Cardiac muscle cell (in vitro differentiated cells and primary cell): ENCODE measurements around the gene CCDC149. TPM values are rescaled to one million over a fixed set of nuclear protein-coding genes. Genes with fewer than 3 reads are reported as not detected.

ENCODE experiments used
- DNase-seq, 2 donors: peaks; one replicate each; pipeline versions ENCODE4 v3.0.0 to v3.0.0-alpha.2; 2010 to 2017; ENCODE audit warnings: low read depth in 1 of 2, low spot score in 1 of 2
- H3K27ac ChIP-seq: fragments of 200-600 bp; sonication (generic); 2 replicates; pipeline ENCODE4 v1.5.1; 2016
- H3K27me3 ChIP-seq: fragments of 200-600 bp; sonication (generic); 2 replicates; pipeline ENCODE4 v1.6.0; 2016; ENCODE audit warnings: control low read depth
- H3K36me3 ChIP-seq: fragments of 200-600 bp; sonication (generic); 2 replicates; pipeline ENCODE4 v1.5.1; 2016; ENCODE audit warnings: control low read depth
- H3K4me1 ChIP-seq: fragments of 200-600 bp; sonication (generic); 2 replicates; pipeline ENCODE4 v1.8.1; 2017; ENCODE audit warnings: low read depth, mild to moderate bottlenecking, mixed run types
- H3K4me3 ChIP-seq: fragments of 200-600 bp; sonication (generic); 2 replicates; pipeline ENCODE4 v1.5.1; 2016; ENCODE audit warnings: mild to moderate bottlenecking
- H3K9me3 ChIP-seq: fragments of 200-600 bp; sonication (generic); 2 replicates; pipeline ENCODE4 v1.5.1; 2017; ENCODE audit warnings: low read depth, mild to moderate bottlenecking, control low read depth
- polyA plus RNA-seq: library from polyadenylated mRNA; unstranded; fragments of >200 nt; fragmentation: Nextera tagmentation; extraction: Ambion mirVana; gene quantifications from 2 replicates; pipeline ENCODE4 v1.2.1, GENCODE V29; 2016
- total RNA-seq: library from RNA; depleted of rRNA; stranded (reverse); fragments of >200 nt; gene quantifications from 2 replicates; pipeline ENCODE4 v1.2.3, GENCODE V29; 2016
- TF ChIP-seq, protein P1 (sequence below): IDR thresholded peaks from 2 replicates; pipeline ENCODE4 v1.5.1; 2012; ENCODE audit warnings: low read depth, mild to moderate bottlenecking, low read length

Gene CCDC149
- total and polyA plus RNA-seq, 2 experiments from 2014 or later: 4.2 to 7.0 TPM

DNA sequence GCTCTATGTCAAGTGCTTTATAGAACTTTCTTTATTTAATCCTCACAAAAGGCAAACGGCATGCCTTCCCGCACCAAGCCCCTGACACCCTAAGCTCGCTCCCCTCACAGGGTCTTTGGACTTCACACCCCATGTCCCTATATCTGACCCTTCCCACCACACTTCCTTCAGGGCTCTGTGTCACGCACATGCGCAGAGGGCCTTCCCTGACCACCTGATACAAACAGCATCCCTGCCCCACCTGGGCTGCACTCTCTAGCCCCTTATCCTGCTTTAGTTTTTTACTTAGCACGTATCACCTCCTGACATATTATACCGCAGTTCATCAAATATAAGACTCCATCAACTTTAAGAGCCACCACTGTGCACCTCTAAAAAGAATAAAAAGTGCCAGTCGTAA, 67.7 kb downstream of the CCDC149 start:
- no peak for DNase-seq
- no peaks in the 10 kb centered on the region for H3K9me3 ChIP-seq
- TF ChIP-seq, protein P1, sequence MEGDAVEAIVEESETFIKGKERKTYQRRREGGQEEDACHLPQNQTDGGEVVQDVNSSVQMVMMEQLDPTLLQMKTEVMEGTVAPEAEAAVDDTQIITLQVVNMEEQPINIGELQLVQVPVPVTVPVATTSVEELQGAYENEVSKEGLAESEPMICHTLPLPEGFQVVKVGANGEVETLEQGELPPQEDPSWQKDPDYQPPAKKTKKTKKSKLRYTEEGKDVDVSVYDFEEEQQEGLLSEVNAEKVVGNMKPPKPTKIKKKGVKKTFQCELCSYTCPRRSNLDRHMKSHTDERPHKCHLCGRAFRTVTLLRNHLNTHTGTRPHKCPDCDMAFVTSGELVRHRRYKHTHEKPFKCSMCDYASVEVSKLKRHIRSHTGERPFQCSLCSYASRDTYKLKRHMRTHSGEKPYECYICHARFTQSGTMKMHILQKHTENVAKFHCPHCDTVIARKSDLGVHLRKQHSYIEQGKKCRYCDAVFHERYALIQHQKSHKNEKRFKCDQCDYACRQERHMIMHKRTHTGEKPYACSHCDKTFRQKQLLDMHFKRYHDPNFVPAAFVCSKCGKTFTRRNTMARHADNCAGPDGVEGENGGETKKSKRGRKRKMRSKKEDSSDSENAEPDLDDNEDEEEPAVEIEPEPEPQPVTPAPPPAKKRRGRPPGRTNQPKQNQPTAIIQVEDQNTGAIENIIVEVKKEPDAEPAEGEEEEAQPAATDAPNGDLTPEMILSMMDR: no peak
- no peak overlapping the region for H3K4me3 ChIP-seq
- H3K4me1 ChIP-seq: no peaks in the 10 kb centered on the region
- no peaks in the 10 kb centered on the region for H3K36me3 ChIP-seq
- no peaks in the 10 kb centered on the region for H3K27me3 ChIP-seq
- no peak overlapping the region for H3K27ac ChIP-seq

DNA sequence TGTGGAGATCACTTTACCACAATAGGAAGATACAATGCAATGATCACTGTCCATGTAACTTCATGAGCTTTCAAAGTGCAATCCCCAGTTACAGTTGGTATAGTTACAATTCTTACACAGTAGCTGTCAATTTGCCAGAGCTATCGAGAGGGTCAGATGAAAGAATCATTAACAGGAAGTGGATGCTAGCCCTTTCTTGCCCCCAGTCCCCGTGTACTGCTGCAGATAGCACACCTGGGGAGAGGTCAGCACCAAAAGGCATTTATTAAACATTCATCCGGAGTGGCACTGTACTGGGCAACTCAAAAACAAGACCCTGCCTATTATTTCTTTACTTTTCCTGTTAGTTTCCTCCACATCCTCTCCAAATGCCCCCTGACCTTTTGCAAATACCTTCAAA, 69.7 kb downstream of the CCDC149 start:
- H3K9me3 ChIP-seq: no peaks in the 10 kb centered on the region
- no peaks in the 10 kb centered on the region for H3K27me3 ChIP-seq
- TF ChIP-seq, protein P1: no peak
- DNase-seq: no peak
- H3K36me3 ChIP-seq: no peaks in the 10 kb centered on the region
- no peaks in the 10 kb centered on the region for H3K4me1 ChIP-seq
- H3K27ac ChIP-seq: no peak overlapping the region
- H3K4me3 ChIP-seq: no peak overlapping the region

DNA sequence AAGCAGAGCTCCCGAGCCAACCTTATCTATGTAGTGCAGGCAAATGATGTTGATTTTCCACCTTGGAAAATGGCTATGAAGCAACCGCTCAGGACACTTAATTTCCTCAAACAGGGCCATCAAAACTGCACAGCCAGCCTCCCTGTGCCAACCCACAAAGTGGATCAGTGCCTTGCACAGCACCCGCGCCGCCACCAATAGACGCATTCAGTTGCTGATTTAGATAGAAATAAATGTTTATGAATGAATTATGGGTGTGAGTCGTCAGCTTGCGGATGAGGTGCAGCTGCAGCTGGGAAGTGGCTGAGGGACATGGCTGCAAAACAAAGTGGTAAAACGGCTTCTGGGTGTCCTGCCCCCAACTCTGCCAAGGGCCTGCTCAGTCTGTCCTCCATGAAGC, 70.5 kb downstream of the CCDC149 start:
- TF ChIP-seq, protein P1: no peak
- H3K4me3 ChIP-seq: no peak overlapping the region
- H3K4me1 ChIP-seq: no peaks in the 10 kb centered on the region
- no peaks in the 10 kb centered on the region for H3K36me3 ChIP-seq
- DNase-seq: no peak
- H3K27me3 ChIP-seq: no peaks in the 10 kb centered on the region
- no peaks in the 10 kb centered on the region for H3K9me3 ChIP-seq
- no peak overlapping the region for H3K27ac ChIP-seq

DNA sequence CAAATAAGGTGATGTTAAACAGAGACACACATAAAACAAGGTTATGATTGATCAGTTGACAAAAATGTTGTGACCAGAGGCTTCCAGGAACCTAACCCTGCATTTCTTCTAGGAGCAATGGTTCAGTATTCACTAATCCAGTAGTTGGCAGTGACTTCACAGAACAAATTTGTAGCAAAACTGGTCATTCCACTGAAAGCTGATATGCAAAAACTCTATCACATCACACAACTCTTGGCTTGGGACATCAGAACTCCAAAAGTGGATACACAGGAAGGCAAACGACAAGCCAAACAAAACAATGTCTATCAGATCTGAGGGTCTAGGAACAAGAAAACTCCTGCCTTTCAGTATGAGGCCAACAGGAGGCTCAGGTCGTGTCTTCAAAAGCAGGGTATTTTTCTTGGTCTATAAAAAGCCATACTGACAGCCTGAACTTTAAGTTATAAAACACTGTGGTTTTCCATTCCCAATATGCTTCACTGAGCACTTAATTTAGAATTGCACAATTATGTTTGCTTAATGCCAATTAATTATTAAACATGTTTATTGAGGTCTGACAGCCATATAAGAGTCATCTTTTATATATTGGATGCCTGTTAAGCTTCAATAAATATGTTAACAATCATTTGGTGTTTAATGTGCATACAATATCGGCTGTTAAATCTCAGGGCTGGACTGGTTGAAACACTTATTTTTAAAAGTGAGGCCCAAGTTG, 71.9 kb downstream of the CCDC149 start:
- Histone ChIP-seq H3K4me1 (no peaks in the 10 kb centered on the region), H3K27me3 (no peaks in the 10 kb centered on the region), H3K36me3 (no peaks in the 10 kb centered on the region), H3K9me3 (no peaks in the 10 kb centered on the region), H3K4me3 (no peak overlapping the region), H3K27ac (no peak overlapping the region)
- DNase-seq: no peak
- TF ChIP-seq, protein P1: no peak

DNA sequence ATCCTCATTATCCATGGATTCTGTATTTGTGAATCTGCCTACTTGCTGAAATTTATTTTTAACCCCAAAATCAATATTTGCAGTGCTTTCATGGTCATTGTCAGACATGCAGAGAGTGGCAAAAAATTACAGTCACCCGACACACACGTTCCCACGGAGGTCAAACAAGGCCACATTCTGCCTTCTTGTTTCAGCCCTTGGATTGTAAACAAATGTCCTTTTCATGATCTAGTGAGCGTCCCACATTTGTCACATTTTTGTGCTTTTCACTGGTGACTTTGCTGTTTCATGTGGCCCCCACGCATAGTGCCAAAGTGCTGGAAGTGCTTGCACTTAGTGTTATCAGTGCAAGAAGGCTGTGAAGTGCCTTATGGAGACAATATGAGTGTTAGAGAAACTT, 72.5 kb downstream of the CCDC149 start:
- Histone ChIP-seq H3K9me3 (no peaks in the 10 kb centered on the region), H3K4me3 (no peak overlapping the region), H3K4me1 (no peaks in the 10 kb centered on the region), H3K27me3 (no peaks in the 10 kb centered on the region), H3K36me3 (no peaks in the 10 kb centered on the region), H3K27ac (no peak overlapping the region)
- TF ChIP-seq, protein P1: no peak
- DNase-seq: no peak
